Caco-2 (cell line): ENCODE results near the gene BABAM1. TPM values are rescaled to one million over a fixed set of nuclear protein-coding genes. Genes with fewer than 3 reads are reported as not detected.

Source experiments
- BruUV-seq: library from RNA; stranded (reverse); fragments of 400-500 nt; replicated peaks from 2 replicates; lab custom pipeline; 2021; lab: Mats Ljungman, UMichigan
- CTCF ChIA-PET: fragments of 300-600 bp; sonication (Branson Sonifier 250); formaldehyde crosslinking; loops from one replicate; lab custom pipeline; 2022; ENCODE audit warnings: antibody characterized with exemption; lab: Charles Lee
- POLR2A ChIA-PET: fragments of 300-600 bp; sonication (Branson Sonifier 250); formaldehyde crosslinking; loops from one replicate; lab custom pipeline; 2022; ENCODE audit warnings: antibody characterized with exemption; lab: Charles Lee
- DNase-seq, 2 experiments: peaks; one replicate each; pipeline versions ENCODE4 v3.0.0 to v3.0.0-alpha.2; 2020 to 2022
- H3K27me3 ChIP-seq: replicated peaks from 2 replicates; pipeline ENCODE4 v1.6.0; 2011; ENCODE audit warnings: low read length; ENCODE audit not compliant: control insufficient read depth, insufficient read depth
- H3K36me3 ChIP-seq: 2 replicates; pipeline ENCODE4 v1.5.1; 2011; ENCODE audit warnings: low read length; ENCODE audit not compliant: control insufficient read depth, insufficient read depth
- H3K4me1 ChIP-seq: fragments of 250-450 bp; sonication (Bioruptor Pico); 2 replicates; pipeline ENCODE4 v1.5.1; 2020; ENCODE audit warnings: mild to moderate bottlenecking
- H3K4me3 ChIP-seq: 2 replicates; pipeline ENCODE4 v1.5.1; 2011; ENCODE audit warnings: low read depth, mild to moderate bottlenecking, control low read depth, low read length
- H3K9me3 ChIP-seq: fragments of 250-450 bp; sonication (Bioruptor Pico); 2 replicates; pipeline ENCODE4 v1.5.1; 2020; ENCODE audit warnings: mild to moderate bottlenecking, moderate library complexity
- H3K27ac Mint-ChIP-seq: one replicate; pipeline ENCODE4 v1.8.0; 2022; ENCODE audit warnings: mixed read lengths; ENCODE audit not compliant: unreplicated experiment
- H3K27me3 Mint-ChIP-seq: one replicate; pipeline ENCODE4 v1.8.0; 2022; ENCODE audit warnings: mixed read lengths; ENCODE audit not compliant: insufficient read depth, unreplicated experiment
- H3K36me3 Mint-ChIP-seq: one replicate; pipeline ENCODE4 v1.8.0; 2022; ENCODE audit warnings: mild to moderate bottlenecking, mixed read lengths; ENCODE audit not compliant: insufficient read depth, unreplicated experiment
- H3K4me1 Mint-ChIP-seq: one replicate; pipeline ENCODE4 v1.8.0; 2022; ENCODE audit warnings: low read depth, mixed read lengths; ENCODE audit not compliant: unreplicated experiment
- H3K4me3 Mint-ChIP-seq: one replicate; pipeline ENCODE4 v1.8.0; 2022; ENCODE audit warnings: mild to moderate bottlenecking, moderate library complexity, mixed read lengths; ENCODE audit not compliant: unreplicated experiment
- H3K9me3 Mint-ChIP-seq: one replicate; pipeline ENCODE4 v1.8.0; 2022; ENCODE audit warnings: mixed read lengths; ENCODE audit not compliant: unreplicated experiment
- CTCF ChIP-seq, 2 experiments: fragments of 200-600 bp in 1 of 2; IDR thresholded peaks; 1 replicate in 1 of 2; 2 replicates in 1 of 2; pipeline versions ENCODE4 v1.5.1 to v1.8.0; 2011 to 2022; ENCODE audit warnings: antibody characterized with exemption in 1 of 2, control low read depth in 1 of 2, inconsistent platforms in 1 of 2, low read depth in 1 of 2, low read length in 1 of 2, mild to moderate bottlenecking in 1 of 2, moderate library complexity in 1 of 2; ENCODE audit not compliant: insufficient read depth in 1 of 2, severe bottlenecking in 1 of 2, unreplicated experiment in 1 of 2
- intact Hi-C: fragments of 100-400 bp; cut with micrococcal nuclease; formaldehyde crosslinking; loops from one replicate; pipeline ENCODE4 v1.10.0; 2022; ENCODE audit not compliant: unreplicated experiment
- total RNA-seq: library from RNA; stranded (reverse); gene quantifications from 2 replicates; pipeline ENCODE4 v1.2.3, GENCODE V29; 2022

BABAM1 gene
- total RNA-seq, 1 experiment from 2014 or later: 91.7 TPM

GRCh38 chr19:17279436-17279835 is 12.2 kb downstream of the BABAM1 start:
- POLR2A ChIA-PET: interaction anchor here (0.6 kb wide), 1 partner anchor 32 kb away, joined by 3 read pairs; no protein-coding TSS in a partner anchor
- H3K36me3 Mint-ChIP-seq: peaks cover 54% of the 10 kb centered on the region

GRCh38 chr19:17281391-17282304 is 14.4 kb downstream of the BABAM1 start, which contains the start of gene ANKLE1:
Gene ANKLE1, plus strand, starts transcription at chr19:17281901. Its CDS starts 20 bp downstream, at chr19:17281921.
- DNase-seq: peak; percentile 67 to 73
- no peaks in the 10 kb centered on the region for H3K27me3 Mint-ChIP-seq
- no peak for TF ChIP-seq CTCF (IDR thresholded peaks at IDR 0.05; ENCODE audit: insufficient read depth in 1 of 2, low read depth in 1 of 2, low read length in 1 of 2, severe bottlenecking in 1 of 2, unreplicated experiment in 1 of 2)
- intact Hi-C loops: loop anchor here (1.0 to 5.0 kb wide), 5 partner anchors 15 to 215 kb away; partner anchors contain the start of genes BABAM1, NR2F6 and OCEL1
- H3K27ac Mint-ChIP-seq: peak within 1 kb of the TSS; percentile 79
- no peaks in the 10 kb centered on the region for H3K27me3 ChIP-seq
- peak within 1 kb of the TSS; percentile 62 for H3K4me3 ChIP-seq
- POLR2A ChIA-PET: interaction anchor here (0.6 to 1.0 kb wide), 3 partner anchors 15 to 66 kb away, joined by 3 read pairs; no protein-coding TSS in a partner anchor
- BruUV-seq: no TSS peak
- no peaks in the 10 kb centered on the region for H3K9me3 Mint-ChIP-seq
- peak within 1 kb of the TSS; percentile 85 for H3K4me3 Mint-ChIP-seq
- peaks cover 41% of the 10 kb centered on the region for H3K36me3 Mint-ChIP-seq
- H3K36me3 ChIP-seq: no peaks in the 10 kb centered on the region; the same call in 1 of the 2 replicates
- no peaks in the 10 kb centered on the region for H3K9me3 ChIP-seq
- H3K4me1 Mint-ChIP-seq: peaks cover 4% of the 10 kb centered on the region
- CTCF ChIA-PET: interaction anchor here (0.5 to 2.3 kb wide), 12 partner anchors 11 to 229 kb away, joined by 3 to 15 read pairs (median 5); partner anchors contain the start of genes BABAM1, MRPL34 and USE1
- H3K4me1 ChIP-seq: peaks cover 4% of the 10 kb centered on the region; the same call in 1 of the 2 replicates

More at GRCh38 chr19:17279436-17279835, 12.2 kb downstream of the BABAM1 start:
- TF ChIP-seq CTCF (IDR thresholded peaks at IDR 0.05; ENCODE audit: insufficient read depth in 1 of 2, low read depth in 1 of 2, low read length in 1 of 2, severe bottlenecking in 1 of 2, unreplicated experiment in 1 of 2): no peak
- H3K4me3 ChIP-seq: no peak overlapping the region
- no peaks in the 10 kb centered on the region for H3K27me3 ChIP-seq
- Mint-ChIP-seq H3K27ac (no peak overlapping the region), H3K4me1 (no peaks in the 10 kb centered on the region), H3K4me3 (no peak overlapping the region), H3K9me3 (no peaks in the 10 kb centered on the region), H3K27me3 (no peaks in the 10 kb centered on the region)
- CTCF ChIA-PET: no interaction called here
- H3K4me1 ChIP-seq: no peaks in the 10 kb centered on the region
- BruUV-seq: no TSS peak
- no peaks in the 10 kb centered on the region for H3K9me3 ChIP-seq
- intact Hi-C loops: no loop called here
- no peaks in the 10 kb centered on the region; the same call in 1 of the 2 replicates for H3K36me3 ChIP-seq
- DNase-seq: no peak
